ENCODE measurements around the gene RESP18.

GRCh38 chr2:219331560-219332213, 857 bp downstream of the RESP18 start:
- TF ChIP-seq CTCF (conservative IDR thresholded peaks at IDR 0.05) (no peak), EZH2 (IDR thresholded peaks at IDR 0.05; ENCODE audit: low read depth) (no peak)

Data from PC-9 (cell line).